Endodermal cell (in vitro differentiated cells): ENCODE results near the gene IPP. TPM values are rescaled to one million over a fixed set of nuclear protein-coding genes. Genes with fewer than 3 reads are reported as not detected.
"Not testable (repeated sequence)": the region's sequence is repeated elsewhere in the genome, so short reads cannot be mapped to it uniquely, and the experiment has no call there.

Experiments used
- DNase-seq: peaks from one replicate; pipeline ENCODE4 v3.0.0-alpha.2; 2017
- H3K27ac ChIP-seq: 2 replicates; pipeline ENCODE4 v1.5.1; 2013; ENCODE audit warnings: mild to moderate bottlenecking, low read depth, low read length, moderate library complexity
- H3K27me3 ChIP-seq: 2 replicates; pipeline ENCODE4 v1.6.1; 2013; ENCODE audit warnings: mild to moderate bottlenecking, low read length, moderate library complexity; ENCODE audit not compliant: insufficient read depth, control insufficient read depth, poor library complexity, severe bottlenecking
- H3K36me3 ChIP-seq: 2 replicates; pipeline ENCODE4 v1.7.0; 2013; ENCODE audit warnings: mild to moderate bottlenecking, low read length, moderate library complexity; ENCODE audit not compliant: control insufficient read depth, insufficient read depth
- H3K4me1 ChIP-seq: one replicate; pipeline ENCODE4 v1.7.0; 2013; ENCODE audit warnings: low read length; ENCODE audit not compliant: control insufficient read depth, insufficient read depth
- H3K4me3 ChIP-seq: 2 replicates; pipeline ENCODE4 v1.5.1; 2013; ENCODE audit warnings: mild to moderate bottlenecking, low read length, moderate library complexity
- H3K9ac ChIP-seq: 2 replicates; pipeline ENCODE4 v1.6.1; 2013; ENCODE audit warnings: mild to moderate bottlenecking, low read length, moderate library complexity; ENCODE audit not compliant: poor library complexity, severe bottlenecking; ENCODE audit errors: extremely low read depth
- H3K9me3 ChIP-seq: 2 replicates; pipeline ENCODE4 v1.6.1; 2013; ENCODE audit warnings: mild to moderate bottlenecking, low read length, moderate library complexity; ENCODE audit not compliant: control insufficient read depth
- H3K27ac Mint-ChIP-seq: 2 replicates; pipeline ENCODE4 v1.8.0; 2020; ENCODE audit warnings: mixed read lengths
- H3K27me3 Mint-ChIP-seq: 2 replicates; pipeline ENCODE4 v1.8.0; 2021; ENCODE audit warnings: mild to moderate bottlenecking, mixed read lengths; ENCODE audit not compliant: insufficient read depth
- H3K36me3 Mint-ChIP-seq: 2 replicates; pipeline ENCODE4 v1.8.0; 2020; ENCODE audit warnings: low read depth, mixed read lengths
- H3K4me1 Mint-ChIP-seq: 2 replicates; pipeline ENCODE4 v1.8.0; 2020; ENCODE audit warnings: mixed read lengths
- H3K4me3 Mint-ChIP-seq: 2 replicates; pipeline ENCODE4 v1.8.0; 2020; ENCODE audit warnings: mild to moderate bottlenecking, moderate library complexity, mixed read lengths
- H3K9me3 Mint-ChIP-seq: 2 replicates; pipeline ENCODE4 v1.8.0; 2020; ENCODE audit warnings: mild to moderate bottlenecking, mixed read lengths
- whole genome bisulfite sequencing, 2 experiments: methylation state at CpG; one replicate each; pipeline versions ENCODE4 v1.1.5 to v1.1.7; 2013; ENCODE audit warnings: missing lambda C conversion rate in 2 of 2, mixed read lengths in 1 of 2; ENCODE audit not compliant: insufficient coverage in 1 of 2, insufficient read length in 1 of 2; 5-methylcytosine and 5-hydroxymethylcytosine counted together
- total RNA-seq, 2 donors: library from RNA; stranded (reverse); fragmentation: NEBNext Ultra II Directional in 1 of 2; extraction: Animal tissue kit (Norgen Biotek cat#: 25700) in 1 of 2; gene quantifications; 2 replicates in 1 of 2; 3 replicates in 1 of 2; pipeline ENCODE4 v1.2.1, GENCODE V29; 2021
- TF ChIP-seq, protein P1 (sequence below): fragments of 200-600 bp; sonication (generic); conservative IDR thresholded peaks from 2 replicates; pipeline ENCODE4 v1.5.0; 2021; ENCODE audit warnings: antibody characterized with exemption, mild to moderate bottlenecking

IPP gene
- total RNA-seq, 2 donors from 2014 or later: 14.9 to 18.6 TPM

DNA sequence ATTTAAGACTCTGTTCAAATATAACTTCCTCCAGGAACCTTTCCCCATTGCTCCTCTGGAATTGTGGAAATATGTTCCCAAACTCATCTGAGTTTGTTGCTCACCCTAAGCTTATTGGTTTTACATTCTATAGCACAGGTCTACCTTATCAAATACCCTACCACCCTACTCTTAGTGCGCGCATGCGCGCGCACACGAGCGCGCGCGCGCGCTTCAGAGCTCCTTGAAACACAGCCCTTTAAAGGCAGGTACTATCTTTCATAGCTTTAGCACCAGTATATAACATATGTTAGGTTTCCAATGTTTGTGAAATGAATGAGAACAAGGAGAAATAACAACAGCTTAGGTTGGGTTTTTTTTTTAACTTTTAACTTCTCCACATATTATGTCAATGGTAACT is 3.5 kb downstream of the IPP start:
- TF ChIP-seq, protein P1, sequence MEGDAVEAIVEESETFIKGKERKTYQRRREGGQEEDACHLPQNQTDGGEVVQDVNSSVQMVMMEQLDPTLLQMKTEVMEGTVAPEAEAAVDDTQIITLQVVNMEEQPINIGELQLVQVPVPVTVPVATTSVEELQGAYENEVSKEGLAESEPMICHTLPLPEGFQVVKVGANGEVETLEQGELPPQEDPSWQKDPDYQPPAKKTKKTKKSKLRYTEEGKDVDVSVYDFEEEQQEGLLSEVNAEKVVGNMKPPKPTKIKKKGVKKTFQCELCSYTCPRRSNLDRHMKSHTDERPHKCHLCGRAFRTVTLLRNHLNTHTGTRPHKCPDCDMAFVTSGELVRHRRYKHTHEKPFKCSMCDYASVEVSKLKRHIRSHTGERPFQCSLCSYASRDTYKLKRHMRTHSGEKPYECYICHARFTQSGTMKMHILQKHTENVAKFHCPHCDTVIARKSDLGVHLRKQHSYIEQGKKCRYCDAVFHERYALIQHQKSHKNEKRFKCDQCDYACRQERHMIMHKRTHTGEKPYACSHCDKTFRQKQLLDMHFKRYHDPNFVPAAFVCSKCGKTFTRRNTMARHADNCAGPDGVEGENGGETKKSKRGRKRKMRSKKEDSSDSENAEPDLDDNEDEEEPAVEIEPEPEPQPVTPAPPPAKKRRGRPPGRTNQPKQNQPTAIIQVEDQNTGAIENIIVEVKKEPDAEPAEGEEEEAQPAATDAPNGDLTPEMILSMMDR: no peak
- Histone ChIP-seq H3K27me3 (no peaks in the 10 kb centered on the region), H3K36me3 (peaks cover 12% of the 10 kb centered on the region), H3K4me1 (peaks cover 3% of the 10 kb centered on the region), H3K9me3 (no peaks in the 10 kb centered on the region), H3K27ac (no peak overlapping the region), H3K4me3 (no peak overlapping the region), H3K9ac (no peak overlapping the region)
- DNase-seq: no peak
- peaks cover 12% of the 10 kb centered on the region for H3K4me1 Mint-ChIP-seq
- H3K9me3 Mint-ChIP-seq: no peaks in the 10 kb centered on the region
- H3K36me3 Mint-ChIP-seq: peaks cover 25% of the 10 kb centered on the region
- no peak overlapping the region for H3K27ac Mint-ChIP-seq
- H3K4me3 Mint-ChIP-seq: no peak overlapping the region
- H3K27me3 Mint-ChIP-seq: no peaks in the 10 kb centered on the region
- WGBS, 2 experiments: 99% methylated on average over 12 of the region's 12 CpGs; no CpG with 5 or more reads in 1 of the 2 experiments

DNA sequence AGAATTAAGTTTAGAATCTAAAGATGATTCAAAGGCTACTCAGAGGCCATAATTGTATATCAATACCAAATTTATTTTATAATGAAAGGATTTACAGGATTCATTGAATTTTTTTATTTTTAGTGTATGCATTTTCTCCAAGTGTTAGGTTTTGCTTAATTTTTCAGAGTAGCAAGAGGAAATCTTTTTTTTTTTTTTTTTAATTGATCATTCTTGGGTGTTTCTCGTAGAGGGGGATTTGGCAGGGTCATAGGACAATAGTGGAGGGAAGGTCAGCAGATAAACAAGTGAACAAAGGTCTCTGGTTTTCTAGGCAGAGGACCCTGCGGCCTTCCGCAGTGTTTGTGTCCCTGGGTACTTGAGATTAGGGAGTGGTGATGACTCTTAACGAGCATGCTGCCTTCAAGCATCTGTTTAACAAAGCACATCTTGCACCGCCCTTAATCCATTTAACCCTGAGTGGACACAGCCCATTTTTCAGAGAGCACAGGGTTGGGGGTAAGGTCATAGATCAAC is 10.8 kb downstream of the IPP start:
- not testable (repeated sequence) for H3K9ac ChIP-seq, H3K4me3 Mint-ChIP-seq, H3K4me1 Mint-ChIP-seq, H3K4me3 ChIP-seq, H3K27ac Mint-ChIP-seq, H3K27ac ChIP-seq, DNase-seq, H3K27me3 ChIP-seq, H3K4me1 ChIP-seq, H3K27me3 Mint-ChIP-seq
- Histone ChIP-seq H3K9me3 (peaks cover 11% of the 10 kb centered on the region), H3K36me3 (peaks cover 19% of the 10 kb centered on the region)
- peaks cover 34% of the 10 kb centered on the region for H3K36me3 Mint-ChIP-seq
- 77% methylated on average over 3 of the region's 5 CpGs; no CpG with 5 or more reads in 1 of the 2 experiments for WGBS, 2 experiments
- H3K9me3 Mint-ChIP-seq: peaks cover 11% of the 10 kb centered on the region

DNA sequence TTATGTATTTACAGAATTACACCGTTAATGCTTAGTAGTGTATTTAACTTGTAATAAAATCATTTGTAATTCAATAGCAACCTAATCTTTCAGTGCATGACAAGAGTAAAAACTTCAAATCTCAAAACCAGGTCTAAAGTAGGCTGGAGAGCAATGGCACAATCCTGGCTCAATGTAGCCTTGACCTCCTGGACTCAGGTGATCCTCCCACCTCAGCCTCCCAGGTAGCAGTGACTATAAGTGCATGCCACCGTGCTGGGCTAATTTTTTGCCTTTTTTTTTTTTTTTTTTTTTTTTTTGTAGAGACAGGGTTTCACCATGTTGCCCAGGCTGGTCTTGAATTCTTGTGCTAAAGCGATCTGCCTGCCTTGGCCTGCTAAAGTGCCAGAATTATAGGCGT is 11.3 kb downstream of the IPP start:
- Mint-ChIP-seq H3K27me3 (no peaks in the 10 kb centered on the region), H3K4me1 (no peaks in the 10 kb centered on the region), H3K36me3 (peaks cover 31% of the 10 kb centered on the region), H3K9me3 (peaks cover 11% of the 10 kb centered on the region), H3K27ac (no peak overlapping the region), H3K4me3 (no peak overlapping the region)
- H3K4me1 ChIP-seq: no peaks in the 10 kb centered on the region
- no peak overlapping the region for H3K27ac ChIP-seq
- H3K27me3 ChIP-seq: no peaks in the 10 kb centered on the region
- no peak overlapping the region for H3K9ac ChIP-seq
- no peak overlapping the region for H3K4me3 ChIP-seq
- TF ChIP-seq, protein P1: no peak
- H3K9me3 ChIP-seq: peaks cover 11% of the 10 kb centered on the region
- 67 to 90% methylated on average over 1 to 3 of the region's 4 CpGs for WGBS, 2 experiments
- no peak for DNase-seq
- peaks cover 18% of the 10 kb centered on the region for H3K36me3 ChIP-seq
